Measurements from ENCODE around the gene PIK3CB.
A peak's percentile ranks its signal among the peaks of the same experiment; 100 is the strongest.

The PIK3CB gene

DNA sequence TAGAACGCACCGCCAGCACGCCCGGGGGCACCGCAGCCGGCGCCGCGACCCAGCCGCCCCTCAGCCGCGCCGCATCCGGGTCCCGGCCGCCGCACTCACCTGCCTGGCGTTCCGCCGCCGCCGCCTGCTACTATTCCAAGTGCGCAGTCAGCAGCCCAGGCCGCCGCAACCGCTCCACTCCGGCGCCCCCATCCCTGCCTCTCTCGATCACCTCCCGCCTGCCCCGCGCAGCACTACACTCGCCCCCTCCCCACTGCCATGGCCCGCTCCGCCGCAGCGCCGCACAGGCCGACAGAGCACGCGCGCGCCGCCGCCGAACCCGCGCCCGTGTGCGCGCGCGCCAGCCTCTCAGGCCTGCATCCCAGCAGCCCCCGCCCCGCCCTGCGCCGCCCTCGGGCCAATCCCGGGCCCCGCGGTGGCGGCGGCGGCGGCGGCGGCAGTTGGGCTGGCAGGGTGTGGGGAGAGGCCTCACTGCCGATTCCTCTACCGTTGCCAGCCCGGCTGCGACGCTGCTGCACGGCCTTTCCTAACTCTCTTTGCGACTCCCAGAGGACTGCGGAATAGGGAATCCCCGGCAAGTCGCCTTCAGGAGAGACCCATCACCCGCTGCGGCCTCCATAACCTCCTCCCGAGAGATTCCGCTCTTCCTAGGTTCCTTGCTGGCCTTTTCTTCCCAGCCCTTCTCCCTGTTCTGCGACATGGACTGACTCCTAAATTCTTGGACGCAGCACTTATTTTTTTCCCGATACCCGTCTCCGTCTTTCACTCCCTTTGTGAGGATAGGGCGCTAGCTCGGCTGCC lies at the start of gene PIK3CB:
PIK3CB (minus strand) TSS at position 333 of the 801 bp plus-strand sequence. CDS start 75,585 bp downstream, outside the sequence.
- DNase-seq (ENCODE audit: low spot score) = peak; percentile 98

DNA sequence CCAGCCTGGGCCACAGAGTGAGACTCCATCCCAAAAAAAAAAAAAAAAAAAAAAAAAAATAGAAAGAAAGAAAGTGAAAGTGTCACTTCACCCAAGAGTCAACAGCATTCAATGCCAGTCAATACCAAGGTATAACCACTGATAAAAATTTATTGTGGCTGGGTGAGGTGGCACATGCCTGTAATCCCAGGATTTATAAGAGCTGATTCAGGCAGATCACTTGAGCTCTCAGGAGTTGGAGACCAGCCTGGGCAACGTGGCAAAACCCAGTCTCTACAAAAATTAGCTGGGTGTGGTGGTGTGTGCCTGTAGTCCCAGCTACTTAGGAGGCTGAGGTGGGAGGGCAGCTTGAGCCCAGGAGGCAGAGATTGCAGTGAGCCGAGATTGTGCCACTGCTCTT lies 46.5 kb upstream of the PIK3CB start:
- DNase-seq (ENCODE audit: low spot score) = no peak

DNA sequence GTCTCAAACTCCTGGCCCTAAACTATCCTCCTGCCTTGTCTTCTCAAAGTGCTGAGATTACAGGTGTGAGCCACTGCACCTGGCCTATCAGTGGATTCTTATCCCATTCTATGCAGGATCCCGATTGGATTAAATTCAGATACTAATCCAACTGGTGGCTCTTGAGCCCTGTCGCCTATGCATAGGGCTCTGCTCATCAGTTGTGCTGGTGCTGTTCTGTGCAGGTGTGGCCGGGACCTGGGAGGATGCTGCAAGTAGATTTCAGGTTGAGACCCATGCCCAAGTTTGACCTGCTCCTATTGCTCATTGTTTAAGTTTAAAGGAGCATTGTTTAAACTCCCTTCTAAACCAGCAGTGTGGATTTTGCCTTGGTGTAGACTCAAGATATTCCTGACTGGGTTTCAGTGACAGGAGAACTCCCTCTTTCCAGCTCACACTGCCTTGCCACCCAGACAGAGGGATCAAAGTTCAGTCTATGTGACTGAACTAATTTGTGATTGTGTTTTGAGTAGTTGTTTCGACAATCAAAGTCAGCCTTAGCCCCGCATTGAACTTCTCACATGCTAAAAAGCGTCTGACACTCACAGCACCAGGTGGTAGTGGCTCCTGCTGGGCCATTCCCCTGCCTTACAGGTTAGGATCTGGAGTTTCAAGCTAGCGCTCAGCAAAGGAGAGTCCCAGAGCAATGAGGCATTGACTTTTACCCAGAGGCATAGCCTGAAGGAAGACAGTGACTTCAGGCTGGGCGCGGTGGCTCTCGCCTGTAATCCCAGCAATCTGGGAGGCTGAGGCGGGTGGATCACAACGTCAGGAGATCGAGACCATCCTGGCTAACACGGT lies 45.0 kb upstream of the PIK3CB start:
- DNase-seq (ENCODE audit: low spot score) = no peak

DNA sequence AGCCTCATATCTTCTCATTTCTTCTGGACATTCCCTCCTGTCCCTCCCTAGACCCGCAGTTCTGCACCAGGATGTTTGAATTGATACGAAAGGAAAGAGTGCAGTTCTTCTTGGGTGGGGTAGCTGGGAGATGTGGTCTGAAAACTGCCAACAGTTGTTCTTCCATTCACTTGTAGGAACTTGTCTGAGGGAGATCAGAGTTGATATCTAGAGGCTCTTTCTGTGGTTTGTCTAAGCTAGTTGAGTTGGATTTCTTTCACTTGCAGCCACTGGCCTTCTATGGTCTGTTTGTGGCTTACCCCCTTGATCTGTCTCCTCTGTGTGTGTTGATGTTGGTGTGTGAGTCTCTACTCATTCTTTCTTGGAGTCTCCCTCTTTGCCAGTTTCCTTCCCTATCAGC lies 42.5 kb upstream of the PIK3CB start:
- DNase-seq (ENCODE audit: low spot score) = no peak

DNA sequence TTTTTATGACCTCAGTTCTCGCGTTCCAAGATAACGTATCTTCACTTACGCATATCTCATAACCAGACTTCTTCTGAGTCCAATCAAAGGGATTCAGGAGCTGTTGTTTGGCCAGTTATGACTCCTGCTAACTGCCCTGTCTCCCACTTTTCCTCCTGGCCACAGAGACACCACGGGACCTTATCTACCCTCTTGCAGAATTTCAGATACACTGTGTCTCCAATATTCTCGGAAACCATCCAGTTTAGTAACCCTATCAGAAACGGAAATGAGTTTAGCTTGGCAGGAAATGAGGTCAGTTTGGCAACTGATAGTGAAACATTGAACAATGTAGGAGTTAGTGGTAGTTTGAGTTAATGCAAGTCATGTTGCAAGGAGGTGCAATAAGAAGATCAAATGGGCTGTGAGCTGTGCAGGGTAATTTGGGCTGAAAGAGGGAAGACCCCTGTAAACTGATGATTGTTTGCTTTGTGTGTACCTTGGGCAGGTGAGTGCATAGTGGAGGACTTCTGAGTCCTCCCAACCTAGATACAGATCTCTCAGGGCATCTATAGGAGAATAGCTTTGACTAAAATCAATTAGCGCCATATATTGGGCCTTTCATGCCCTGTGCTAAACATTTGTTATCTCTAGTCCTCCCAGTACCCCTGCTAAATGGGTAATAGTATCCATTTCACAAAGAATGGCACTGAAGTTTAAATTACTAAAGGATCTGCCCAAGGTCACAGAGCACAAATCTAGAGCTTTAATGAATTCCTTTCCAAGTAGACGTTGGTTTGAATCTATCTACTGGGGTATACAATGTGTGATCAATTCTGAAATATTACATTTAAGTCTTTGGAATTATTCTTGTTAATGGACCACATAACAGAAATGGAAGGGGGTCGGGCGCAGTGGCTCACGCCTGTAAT lies 41.3 kb upstream of the PIK3CB start:
- DNase-seq (ENCODE audit: low spot score) = no peak

DNA sequence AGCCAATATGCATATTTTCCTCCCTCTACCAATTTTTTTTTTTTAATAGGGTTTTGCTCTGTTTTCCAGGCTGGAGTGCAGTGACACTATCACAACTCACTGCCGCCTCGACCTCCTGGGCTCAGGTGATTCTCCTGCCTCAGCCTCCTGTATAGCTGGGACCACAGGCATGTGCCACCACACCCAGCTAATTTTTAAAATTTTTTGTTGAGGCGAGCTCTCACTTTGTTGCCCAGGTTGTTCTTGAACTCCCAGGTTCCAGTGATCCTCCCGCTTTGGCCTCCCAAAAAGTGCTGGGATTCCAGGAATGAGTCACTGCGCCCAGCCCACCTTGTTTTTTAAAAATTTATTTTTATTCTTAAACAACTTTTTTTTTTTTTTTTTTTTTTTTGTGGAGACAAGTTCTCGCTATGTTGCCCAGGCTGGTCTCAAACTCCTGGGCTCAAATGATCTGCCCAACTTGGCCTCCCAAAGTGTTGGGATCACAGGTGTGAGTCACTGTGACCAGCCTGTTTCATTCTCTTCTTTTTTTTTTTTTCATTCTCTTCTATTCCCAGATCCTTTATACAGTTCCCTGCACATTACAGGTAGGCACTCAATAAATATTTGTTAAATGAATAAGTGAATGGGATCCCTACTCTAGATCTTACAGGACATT lies 40.5 kb upstream of the PIK3CB start:
- no peak for DNase-seq (ENCODE audit: low spot score)

DNA sequence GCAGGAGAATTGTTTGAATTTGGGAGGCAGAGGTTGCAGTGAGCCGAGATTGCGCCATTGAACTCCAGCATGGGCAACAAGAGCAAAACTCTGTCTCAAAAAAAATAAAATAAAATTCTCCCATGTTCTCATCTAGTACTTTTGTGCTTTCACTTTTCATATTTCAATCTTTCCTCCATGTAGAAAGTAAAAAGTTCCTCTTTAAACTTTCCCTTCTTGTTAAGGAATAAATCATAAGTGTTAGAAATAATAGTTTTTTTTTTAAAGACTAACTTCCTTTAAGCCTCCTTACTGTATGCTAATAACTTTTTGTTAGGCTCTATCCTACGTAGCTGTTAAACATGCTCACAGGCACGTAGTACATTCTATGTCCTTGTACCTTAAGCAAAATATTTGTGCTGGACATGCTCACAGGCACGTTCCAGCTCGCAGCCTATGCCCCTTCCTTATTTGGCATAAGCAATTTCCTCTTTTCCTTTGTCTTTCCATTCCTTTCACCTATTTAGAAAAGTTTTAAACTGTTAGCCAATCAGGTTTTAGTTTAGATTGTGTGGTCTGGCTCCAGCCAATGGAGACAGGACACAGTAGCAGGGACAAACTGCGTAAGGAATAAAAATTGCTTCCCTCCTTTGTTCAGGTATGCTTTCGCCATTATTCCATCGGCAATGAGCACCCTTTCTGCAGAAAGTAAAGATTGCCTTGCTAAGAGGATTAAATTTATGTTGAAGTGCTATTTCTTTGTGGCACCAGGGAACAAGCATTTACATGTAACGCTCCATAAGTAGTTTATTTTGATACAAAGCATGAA lies 38.9 kb upstream of the PIK3CB start:
- no peak for DNase-seq (ENCODE audit: low spot score)

DNA sequence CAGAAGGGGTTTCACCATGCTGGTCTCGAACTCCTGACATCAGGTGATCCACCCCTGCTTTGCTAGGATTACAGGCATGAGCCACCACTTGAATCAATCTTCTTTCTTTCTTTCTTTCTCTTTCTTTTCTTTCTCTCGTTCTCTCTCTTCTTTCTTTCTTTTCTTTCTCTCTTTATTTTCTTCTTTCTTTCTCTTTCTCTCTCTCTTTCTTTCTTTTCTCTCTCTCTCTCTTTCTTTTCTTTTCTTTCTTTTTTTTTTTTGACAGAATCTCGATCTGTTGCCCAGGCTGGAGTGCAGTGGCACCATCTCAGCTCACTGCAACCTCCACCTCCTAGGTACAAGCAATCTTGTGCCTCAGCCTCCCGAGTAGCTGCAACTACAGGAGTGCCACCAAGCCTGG lies 37.9 kb upstream of the PIK3CB start:
- DNase-seq (ENCODE audit: low spot score) = no peak

DNA sequence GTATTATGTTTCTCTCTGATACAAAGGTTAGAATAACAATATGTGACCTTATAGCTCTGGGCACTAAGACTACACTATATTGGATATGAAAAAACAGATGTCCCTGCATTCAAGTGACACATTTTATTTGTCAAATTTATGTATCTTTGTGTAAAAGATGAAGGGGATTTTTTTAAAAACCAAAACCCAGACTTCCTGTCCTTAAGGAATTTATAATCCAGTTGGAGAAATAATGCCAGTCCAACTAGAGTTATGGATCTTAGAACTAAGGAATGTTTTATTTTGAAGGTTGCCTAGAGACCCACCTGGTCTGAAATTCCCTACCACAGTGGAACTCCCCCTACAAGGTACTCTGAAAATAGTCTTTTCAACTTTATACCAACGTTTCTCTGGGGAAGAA lies 33.3 kb upstream of the PIK3CB start:
- no peak for DNase-seq (ENCODE audit: low spot score)

DNA sequence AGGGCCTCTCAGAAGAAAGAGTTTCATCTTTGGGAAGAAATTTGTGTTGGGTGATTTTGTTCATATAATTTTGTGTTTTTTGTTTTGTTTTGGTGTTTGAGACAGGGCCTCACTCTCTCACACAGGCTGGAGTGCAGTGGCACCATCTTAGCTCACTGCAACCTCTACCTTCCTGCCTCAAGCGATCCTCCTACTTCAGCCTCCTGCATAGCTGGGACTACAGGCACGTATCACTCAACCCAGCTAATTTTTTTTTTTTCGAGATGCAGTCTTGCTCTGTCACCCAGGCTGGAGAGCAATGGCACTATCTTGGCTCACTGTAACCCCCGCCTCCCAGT lies 29.0 kb upstream of the PIK3CB start:
- DNase-seq (ENCODE audit: low spot score) = no peak

DNA sequence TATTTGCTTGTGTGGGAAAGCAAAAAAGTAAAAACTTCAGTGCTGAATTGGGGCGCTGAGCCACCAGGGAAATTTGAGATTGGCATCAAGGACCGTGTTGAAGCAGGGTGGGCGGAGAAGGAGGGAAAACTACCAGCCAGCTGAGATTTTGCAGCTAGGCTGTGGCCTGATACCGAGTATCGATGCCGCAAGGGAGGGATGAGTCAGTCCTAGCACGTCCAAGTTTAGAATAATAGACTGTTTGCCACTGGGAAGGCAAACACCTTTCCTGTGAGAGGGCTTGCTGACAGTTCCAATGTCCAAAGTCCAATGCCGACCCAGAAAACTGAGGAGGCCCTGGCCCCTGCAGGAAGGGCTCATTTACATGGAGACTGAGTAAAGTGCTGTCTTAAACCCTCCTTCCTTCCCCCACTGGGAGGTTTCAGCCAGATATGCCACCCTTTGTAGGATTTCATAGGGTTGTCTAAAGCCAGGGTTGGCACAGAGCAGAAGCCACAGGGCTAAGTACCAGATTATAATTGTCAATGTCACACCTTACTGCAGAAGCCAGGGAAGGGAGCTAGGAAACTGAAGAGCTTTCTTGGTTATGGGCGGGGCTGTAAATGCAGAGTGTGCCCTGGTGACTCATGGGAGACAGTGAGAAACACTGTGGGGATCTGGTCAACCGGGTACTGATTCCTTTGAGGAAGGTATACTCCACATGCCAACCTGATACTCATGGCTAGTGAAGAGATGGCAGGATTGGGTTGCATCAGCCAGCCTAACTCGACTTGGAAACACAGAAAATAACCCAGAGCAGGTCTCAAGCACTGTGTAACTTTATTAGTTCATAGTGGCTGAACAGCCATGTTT lies 28.4 kb upstream of the PIK3CB start:
- DNase-seq (ENCODE audit: low spot score) = peak; percentile 82

DNA sequence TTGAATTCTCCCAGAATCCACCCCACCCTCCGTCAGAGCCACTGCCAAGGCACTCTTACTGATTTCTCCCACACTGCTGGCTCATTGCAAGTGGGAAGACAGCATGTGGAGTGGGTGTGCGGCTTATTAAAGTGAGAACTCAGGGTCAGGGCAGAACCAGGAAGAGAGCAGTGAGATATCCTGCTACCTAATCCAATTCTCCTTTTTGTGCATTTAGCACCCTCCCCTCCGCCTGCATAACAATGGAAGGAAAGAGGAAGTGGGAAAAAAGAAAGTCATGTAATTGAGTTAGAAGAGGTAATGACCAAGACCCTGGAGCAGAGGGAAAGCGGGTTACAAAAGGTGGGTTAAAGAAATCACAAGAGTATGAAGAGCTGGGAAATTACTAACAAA lies 27.8 kb upstream of the PIK3CB start:
- DNase-seq (ENCODE audit: low spot score) = no peak

DNA sequence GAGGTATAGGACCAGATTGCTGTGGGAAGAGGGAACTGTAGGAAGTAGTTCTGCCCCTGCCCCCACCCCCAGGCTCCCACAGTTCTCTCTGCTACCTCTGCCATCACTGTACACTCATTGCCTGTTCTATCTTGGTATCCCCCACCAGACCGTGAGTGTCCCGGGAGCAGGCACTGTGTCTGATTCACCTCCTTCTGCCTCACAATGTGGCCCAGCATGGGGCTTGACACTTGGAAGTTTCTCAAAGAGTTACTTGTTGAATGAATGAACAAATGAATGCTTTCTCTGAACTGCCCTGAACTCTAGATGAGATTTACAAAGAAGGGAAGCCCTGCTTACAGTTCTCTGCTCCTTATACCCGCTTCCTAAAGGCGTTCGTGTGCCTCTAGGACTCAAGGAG lies 27.1 kb upstream of the PIK3CB start:
- peak; percentile 58 for DNase-seq (ENCODE audit: low spot score)

DNA sequence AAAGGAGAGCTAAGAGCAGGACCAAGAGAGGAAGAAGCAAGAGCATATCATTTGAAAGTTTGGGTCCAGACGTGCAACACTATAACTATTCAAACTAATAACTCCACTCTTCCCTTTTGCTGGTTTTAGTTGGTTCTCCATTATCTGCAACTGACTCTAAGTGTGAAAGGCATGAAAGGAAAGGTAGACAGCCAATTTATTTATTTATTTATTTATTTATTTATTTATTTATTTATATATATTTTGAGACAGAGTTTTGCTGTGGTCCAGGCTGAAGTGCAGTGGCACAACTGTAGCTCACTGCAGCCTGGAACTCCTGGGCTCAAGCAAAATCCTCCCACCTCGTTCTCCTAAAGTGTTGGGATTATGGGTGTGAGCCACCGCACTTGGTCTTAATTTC lies 22.1 kb upstream of the PIK3CB start:
- no peak for DNase-seq (ENCODE audit: low spot score)

DNA sequence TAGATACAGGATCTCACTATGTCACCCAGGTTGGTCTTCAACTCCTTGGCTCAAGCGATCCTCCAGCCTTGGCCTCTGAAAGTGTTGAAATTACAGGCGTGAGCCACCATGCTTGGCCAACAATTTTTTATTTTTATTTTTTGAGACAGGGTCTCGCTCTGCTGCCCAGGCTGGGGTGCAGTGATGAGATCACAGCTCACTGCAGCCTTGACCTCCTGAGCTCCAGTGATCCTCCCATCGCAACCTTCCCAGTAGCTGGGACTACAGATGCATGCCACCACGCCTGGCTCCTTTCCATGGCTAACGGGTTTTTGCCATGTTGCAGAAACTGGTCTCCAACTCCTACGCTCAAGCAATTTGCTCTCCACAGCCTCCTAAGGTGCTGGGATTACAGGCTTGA lies 20.2 kb upstream of the PIK3CB start:
- DNase-seq (ENCODE audit: low spot score) = no peak

DNA sequence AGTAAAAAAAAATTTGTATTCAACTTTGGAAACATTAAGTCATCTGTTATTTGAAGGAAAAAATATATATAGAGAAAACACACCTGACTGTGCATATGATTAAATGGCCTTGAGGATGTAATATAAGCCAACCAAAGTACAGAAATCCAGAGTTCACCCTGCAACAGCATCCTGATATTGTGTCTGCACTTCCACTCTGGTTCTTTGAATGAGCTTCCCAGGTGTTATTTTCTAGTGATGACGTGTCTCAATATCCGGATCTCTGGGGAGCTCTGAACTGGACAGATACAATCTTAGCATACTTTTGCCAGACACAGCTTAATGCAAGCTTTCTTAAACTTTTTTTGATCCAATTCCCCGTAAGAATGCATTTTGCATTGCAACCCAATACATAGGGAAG lies 19.5 kb upstream of the PIK3CB start:
- no peak for DNase-seq (ENCODE audit: low spot score)

DNA sequence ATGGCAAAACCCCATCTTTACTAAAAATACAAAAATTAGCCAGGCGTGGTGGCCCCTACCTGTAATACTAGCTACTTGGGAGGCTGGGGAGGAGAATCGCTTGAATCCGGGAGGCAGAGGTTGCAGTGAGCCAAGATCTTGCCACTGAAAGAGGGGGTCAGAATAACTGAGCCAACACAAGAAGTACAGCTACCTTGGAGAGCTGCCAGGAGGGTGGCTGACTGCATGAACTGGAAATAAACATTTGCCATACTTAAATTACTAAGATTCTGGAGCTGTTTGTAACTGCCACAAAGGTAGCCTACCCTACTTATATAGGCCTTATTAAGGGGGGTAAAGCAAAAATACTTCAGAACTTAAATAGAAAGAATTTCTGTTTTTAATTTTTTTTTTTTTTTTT lies 15.4 kb upstream of the PIK3CB start:
- DNase-seq (ENCODE audit: low spot score) = no peak

DNA sequence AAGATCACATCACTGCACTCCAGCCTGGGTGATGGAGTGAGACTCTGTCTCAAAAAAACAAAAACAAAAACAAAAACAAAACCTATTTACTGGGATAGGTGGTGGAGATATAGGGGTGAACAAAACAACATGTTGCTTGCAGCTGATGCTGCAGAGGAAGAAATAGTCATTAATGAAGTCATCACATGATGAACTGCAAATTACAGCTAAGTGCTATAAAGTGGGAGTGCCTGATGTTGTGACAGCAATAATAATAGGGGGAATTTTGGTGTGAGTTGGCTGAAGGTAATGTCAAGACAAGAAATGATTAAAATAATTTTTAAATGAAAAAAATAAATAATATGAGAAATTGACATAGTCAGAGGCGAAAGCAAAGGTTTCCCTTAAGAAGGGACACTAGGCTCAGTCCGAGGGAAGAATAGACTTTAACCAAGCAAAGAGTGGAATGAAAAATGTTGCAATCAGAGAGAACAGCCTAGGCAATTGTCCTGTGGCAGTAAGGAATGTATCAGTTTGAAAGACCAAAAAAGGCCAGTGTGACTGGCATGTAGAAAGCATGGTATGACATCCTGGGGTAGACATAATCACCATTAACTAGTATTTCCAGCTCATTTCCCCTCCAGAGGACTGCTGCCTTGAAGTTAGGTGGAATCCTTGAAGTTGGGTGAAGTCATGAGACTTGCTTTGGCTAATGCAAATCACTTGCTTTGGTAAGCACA lies 14.7 kb upstream of the PIK3CB start:
- no peak for DNase-seq (ENCODE audit: low spot score)

DNA sequence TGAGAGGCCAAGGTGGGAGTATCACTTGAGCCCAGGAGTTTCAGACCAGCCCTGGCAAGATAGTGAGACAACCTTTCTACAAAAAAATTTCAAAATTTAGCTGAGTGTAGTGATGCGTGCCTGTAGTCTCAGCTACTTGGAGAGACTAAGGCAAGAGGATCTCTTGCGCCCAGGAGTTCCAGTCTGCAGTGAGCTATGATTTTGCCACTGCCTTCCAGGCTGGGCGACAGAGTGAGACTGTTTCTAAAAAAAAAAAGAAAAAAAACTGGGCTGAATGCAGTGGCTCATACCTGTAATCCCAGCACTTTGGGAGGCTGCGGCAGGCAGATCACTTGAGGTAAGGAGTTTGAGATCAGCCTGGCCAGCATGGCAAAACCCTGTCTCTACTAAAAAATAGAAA lies 14.0 kb upstream of the PIK3CB start:
- DNase-seq (ENCODE audit: low spot score) = no peak
